ENCODE results near the gene SELENOW. TPM values are rescaled to one million over a fixed set of nuclear protein-coding genes. Genes with fewer than 3 reads are reported as not detected.
"Not testable (repeated sequence)": the region's sequence is repeated elsewhere in the genome, so short reads cannot be mapped to it uniquely, and the experiment has no call there.

SELENOW gene
- total and polyA plus RNA-seq, 8 donors, result 161 to 596 (median 225) TPM

DNA sequence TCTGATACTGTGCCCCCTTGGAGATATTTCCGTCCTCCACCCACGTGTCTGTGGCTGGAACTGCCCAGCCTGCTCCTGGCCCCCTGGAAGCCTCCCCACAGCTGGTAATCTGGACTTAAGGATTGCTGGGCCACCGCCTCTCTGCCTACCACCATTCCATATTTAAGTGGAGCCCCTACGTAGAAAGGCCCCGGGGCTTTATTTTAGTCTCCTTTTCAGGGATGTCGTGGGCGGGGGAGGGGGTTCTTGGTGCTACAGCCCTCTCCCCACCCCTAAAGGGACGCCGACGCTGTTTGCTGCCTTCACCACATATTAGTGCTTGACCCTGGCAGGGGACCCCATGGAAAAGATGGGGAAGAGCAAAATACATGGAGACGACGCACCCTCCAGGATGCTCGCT is 35.9 kb upstream of the SELENOW start:
- no peak for TF ChIP-seq CTCF (IDR thresholded peaks at IDR 0.05)
- Histone ChIP-seq H3K9me3 (no peaks in the 10 kb centered on the region), H3K27ac (peak overlapping the region; percentile 83 to 94), H3K4me1 (peaks cover 24 to 50% of the 10 kb centered on the region in 2 donors), H3K36me3 (peaks cover 0 to 52% of the 10 kb centered on the region in 2 donors), H3K27me3 (no peaks in the 10 kb centered on the region), H3K4me3 (peak overlapping the region in 1 of 2 donors; percentile 41)
- ATAC-seq (no peak), DNase-seq (no peak)
- intact Hi-C loops (cut with DNase I), result no loop called here

DNA sequence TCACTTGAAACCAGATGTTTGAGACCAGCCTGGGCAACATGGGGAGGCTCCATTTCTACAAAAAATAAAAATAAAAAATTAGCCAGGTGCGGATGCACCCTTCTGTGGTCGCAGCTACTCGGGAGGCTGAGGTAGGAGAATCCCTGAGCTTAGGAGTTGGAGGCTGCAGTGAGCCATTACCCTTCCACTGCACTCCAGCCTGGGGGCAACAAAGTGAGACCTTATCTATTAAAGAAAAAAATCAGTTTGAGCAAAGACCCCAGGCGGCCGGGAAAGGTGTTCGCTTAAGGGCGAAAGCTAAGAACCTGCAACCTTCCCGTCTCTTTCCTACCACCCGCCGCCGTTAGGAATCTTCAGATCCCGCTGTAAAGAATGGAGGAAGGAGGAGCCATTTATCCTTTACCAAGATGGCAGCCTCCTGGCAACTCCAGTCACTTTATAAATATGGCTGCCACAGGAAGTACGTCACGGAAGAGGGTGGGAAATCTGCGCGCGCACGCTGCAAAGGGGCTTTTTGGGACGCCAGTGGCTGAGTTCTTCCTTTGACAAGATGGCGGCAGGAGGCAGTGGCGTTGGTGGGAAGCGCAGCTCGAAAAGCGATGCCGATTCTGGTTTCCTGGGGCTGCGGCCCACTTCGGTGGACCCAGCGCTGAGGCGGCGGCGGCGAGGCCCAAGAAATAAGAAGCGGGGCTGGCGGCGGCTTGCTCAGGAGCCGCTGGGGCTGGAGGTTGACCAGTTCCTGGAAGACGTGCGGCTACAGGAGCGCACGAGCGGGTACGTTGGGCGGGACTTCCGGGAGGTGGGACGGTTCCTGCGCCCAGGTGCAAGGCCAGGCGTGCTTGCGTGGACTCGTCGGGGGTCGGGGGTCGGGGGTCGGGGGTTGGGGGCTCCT is 33.2 kb upstream of the SELENOW start, which contains the start of gene NOP53:
TSS of gene NOP53 (plus strand) at position 537 of the 892 bp plus-strand sequence. CDS start at position 551, 14 bp downstream.
- Histone ChIP-seq H3K4me3 (peak within 1 kb of the TSS; percentile 73 to 87), H3K9me3 (no peaks in the 10 kb centered on the region), H3K36me3 (peaks cover 0 to 52% of the 10 kb centered on the region in 2 donors), H3K4me1 (peaks cover 24 to 60% of the 10 kb centered on the region in 2 donors), H3K27ac (peak within 1 kb of the TSS; percentile 94 to 97), H3K27me3 (no peaks in the 10 kb centered on the region)
- DNase-seq (peak; percentile 95 to 97 (median 96)), ATAC-seq (peak; percentile 60)
- intact Hi-C loops (cut with DNase I), result no loop called here
- no peak for TF ChIP-seq CTCF (IDR thresholded peaks at IDR 0.05)

DNA sequence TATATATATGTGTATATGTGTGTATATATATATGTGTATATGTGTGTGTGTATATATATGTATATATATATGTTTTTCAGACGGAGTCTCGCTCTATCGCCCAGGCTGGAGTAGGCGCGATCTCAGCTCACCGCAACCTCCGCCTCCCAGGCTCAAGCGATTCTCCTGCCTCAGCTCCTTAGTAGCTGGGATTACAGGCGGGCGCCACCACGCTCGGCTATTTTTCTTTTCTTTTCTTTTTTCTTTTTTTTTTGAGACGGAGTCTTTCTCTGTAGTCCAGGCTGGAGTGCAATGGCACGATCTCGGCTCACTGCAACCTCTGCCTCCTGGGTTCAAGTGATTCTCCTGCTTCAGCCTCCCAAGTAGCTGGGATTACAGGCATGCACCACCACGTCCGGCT is 32.4 kb upstream of the SELENOW start:
- DNase-seq; ATAC-seq; H3K9me3 ChIP-seq; intact Hi-C loops (cut with DNase I); H3K27me3 ChIP-seq; H3K27ac ChIP-seq: not testable (repeated sequence)
- peak overlapping the region; percentile 73 to 87 for H3K4me3 ChIP-seq
- peaks cover 24 to 60% of the 10 kb centered on the region in 2 donors for H3K4me1 ChIP-seq
- H3K36me3 ChIP-seq, result peaks cover 2 to 53% of the 10 kb centered on the region in 2 donors

- no peak for TF ChIP-seq CTCF (IDR thresholded peaks at IDR 0.05)
- H3K27me3 ChIP-seq, result no peaks in the 10 kb centered on the region
- intact Hi-C loops (cut with DNase I), result no loop called here
- H3K4me3 ChIP-seq, result no peak overlapping the region
- no peaks in the 10 kb centered on the region for H3K9me3 ChIP-seq
- no peak for ATAC-seq
- DNase-seq, result no peak
- H3K36me3 ChIP-seq, result peaks cover 3 to 77% of the 10 kb centered on the region in 2 donors
- no peak overlapping the region for H3K27ac ChIP-seq
- peaks cover 10 to 36% of the 10 kb centered on the region in 2 donors for H3K4me1 ChIP-seq
Observed at GRCh38 chr19:47749326-47749725, 29.2 kb upstream of the SELENOW start.

GRCh38 chr19:47750752-47751151 is 27.8 kb upstream of the SELENOW start:
- H3K4me3 ChIP-seq, result no peak overlapping the region
- no peak for DNase-seq
- no peaks in the 10 kb centered on the region for H3K27me3 ChIP-seq
- H3K9me3 ChIP-seq, result no peaks in the 10 kb centered on the region
- no peak for ATAC-seq
- H3K4me1 ChIP-seq, result peaks cover 9 to 28% of the 10 kb centered on the region in 2 donors
- no peak overlapping the region for H3K27ac ChIP-seq
- peaks cover 3 to 92% of the 10 kb centered on the region in 2 donors for H3K36me3 ChIP-seq
- intact Hi-C loops (cut with DNase I), result no loop called here
- no peak for TF ChIP-seq CTCF (IDR thresholded peaks at IDR 0.05)
